PC-9 (cell line): ENCODE measurements around the gene CEP20. TPM values are rescaled to one million over a fixed set of nuclear protein-coding genes. Genes with fewer than 3 reads are reported as not detected.

Source experiments
- BruUV-seq: library from RNA; stranded (reverse); fragments of 400-500 nt; replicated peaks from 2 replicates; lab custom pipeline; 2021; lab: Mats Ljungman, UMichigan
- CTCF ChIA-PET: fragments of 300-600 bp; sonication (Branson Sonifier 250); formaldehyde crosslinking; loops from one replicate; lab custom pipeline; 2022; ENCODE audit warnings: antibody characterized with exemption; lab: Charles Lee
- POLR2A ChIA-PET: fragments of 300-600 bp; sonication (Branson Sonifier 250); formaldehyde crosslinking; loops from one replicate; lab custom pipeline; 2022; ENCODE audit warnings: antibody characterized with exemption; ENCODE audit not compliant: unreplicated experiment; lab: Charles Lee
- DNase-seq, 2 experiments: peaks; one replicate each; pipeline versions ENCODE4 v3.0.0 to v3.0.0-alpha.2; 2015 to 2022; ENCODE audit warnings: mixed read lengths in 1 of 2
- H2AFZ ChIP-seq: fragments of 200-600 bp; sonication (generic); 2 replicates; pipeline ENCODE4 v1.8.1; 2017; ENCODE audit warnings: antibody characterized with exemption
- H3F3A ChIP-seq: fragments of 200-600 bp; sonication (generic); 2 replicates; pipeline ENCODE4 v1.8.1; 2017; ENCODE audit warnings: antibody characterized with exemption, mild to moderate bottlenecking, low read depth; ENCODE audit not compliant: insufficient read depth
- H3K27ac ChIP-seq: fragments of 200-600 bp; sonication (generic); 2 replicates; pipeline ENCODE4 v1.6.1; 2016; ENCODE audit warnings: mixed run types
- H3K27me3 ChIP-seq: fragments of 200-600 bp; sonication (generic); 2 replicates; pipeline ENCODE4 v1.6.1; 2016; ENCODE audit warnings: low read depth, mixed run types; ENCODE audit not compliant: insufficient read depth
- H3K36me3 ChIP-seq: fragments of 200-600 bp; sonication (generic); 2 replicates; pipeline ENCODE4 v1.6.1; 2016; ENCODE audit warnings: low read depth, mixed run types
- H3K4me1 ChIP-seq: fragments of 200-600 bp; sonication (generic); replicated peaks from 2 replicates; pipeline ENCODE4 v1.6.1; 2016; ENCODE audit warnings: mixed run types; ENCODE audit not compliant: insufficient read depth
- H3K4me2 ChIP-seq: fragments of 200-600 bp; sonication (generic); 2 replicates; pipeline ENCODE4 v1.6.1; 2017; ENCODE audit warnings: mixed run types
- H3K4me3 ChIP-seq: fragments of 200-600 bp; sonication (generic); 2 replicates; pipeline ENCODE4 v1.6.1; 2016; ENCODE audit warnings: mixed run types
- H3K79me2 ChIP-seq: fragments of 200-600 bp; sonication (generic); 2 replicates; pipeline ENCODE4 v1.6.1; 2017; ENCODE audit warnings: low read depth, mixed run types
- H3K9me2 ChIP-seq: fragments of 200-600 bp; sonication (generic); 2 replicates; pipeline ENCODE4 v1.8.1; 2017; ENCODE audit warnings: mild to moderate bottlenecking; ENCODE audit not compliant: insufficient read depth
- H3K9me3 ChIP-seq: fragments of 200-600 bp; sonication (generic); 2 replicates; pipeline ENCODE4 v1.8.1; 2016; ENCODE audit warnings: low read depth; ENCODE audit not compliant: insufficient read depth
- H4K20me1 ChIP-seq: fragments of 200-600 bp; sonication (generic); 2 replicates; pipeline ENCODE4 v1.8.1; 2017; ENCODE audit not compliant: insufficient read depth
- CTCF ChIP-seq: fragments of 200-600 bp; sonication (generic); conservative IDR thresholded peaks from 2 replicates; pipeline ENCODE4 v1.6.1; 2017; ENCODE audit warnings: mixed run types, antibody characterized with exemption, mild to moderate bottlenecking, moderate library complexity
- EZH2 ChIP-seq: fragments of 200-600 bp; sonication (generic); IDR thresholded peaks from 2 replicates; pipeline ENCODE4 v1.8.0; 2017; ENCODE audit warnings: antibody characterized with exemption, low read depth
- intact Hi-C: fragments of 100-400 bp; cut with micrococcal nuclease; formaldehyde crosslinking; loops from one replicate; pipeline ENCODE4 v1.10.0; 2022; ENCODE audit not compliant: unreplicated experiment
- total RNA-seq: library from RNA; stranded (reverse); gene quantifications from 2 replicates; pipeline ENCODE4 v1.2.3, GENCODE V29; 2021

The CEP20 gene
- total RNA-seq, 1 experiment from 2014 or later = 125 TPM

DNA sequence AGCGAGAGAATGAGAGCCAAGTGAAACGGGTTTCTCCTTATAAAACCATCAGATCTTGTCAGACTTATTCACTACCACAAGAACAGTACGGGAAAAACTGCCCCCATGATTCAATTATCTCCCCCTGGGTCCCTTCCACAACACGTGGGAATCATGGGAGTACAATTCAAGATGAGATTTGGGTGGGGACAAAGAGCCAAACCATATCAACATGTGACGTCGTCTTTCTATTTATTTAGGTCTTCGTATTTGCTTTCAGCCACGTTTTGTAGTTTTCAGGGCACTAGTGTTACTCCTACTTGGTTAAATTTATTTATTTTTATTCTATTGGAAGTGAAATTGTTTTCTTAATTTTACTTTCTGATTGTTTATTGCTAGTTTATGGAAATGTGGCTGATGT, 27.9 kb upstream of the CEP20 start:
- DNase-seq = no peak
- TF ChIP-seq CTCF (no peak), EZH2 (no peak)
- CTCF ChIA-PET = no interaction called here
- H3K4me1 ChIP-seq = peaks cover 17% of the 10 kb centered on the region
- H4K20me1 ChIP-seq = no peaks in the 10 kb centered on the region
- intact Hi-C loops = no loop called here
- H2AFZ ChIP-seq = no peak overlapping the region
- H3F3A ChIP-seq = peaks cover 8% of the 10 kb centered on the region
- POLR2A ChIA-PET = no interaction called here
- no TSS peak for BruUV-seq
- H3K36me3 ChIP-seq = no peaks in the 10 kb centered on the region
- no peaks in the 10 kb centered on the region for H3K9me2 ChIP-seq
- no peaks in the 10 kb centered on the region for H3K79me2 ChIP-seq
- no peak overlapping the region for H3K4me2 ChIP-seq
- H3K9me3 ChIP-seq = no peaks in the 10 kb centered on the region
- H3K27ac ChIP-seq = no peak overlapping the region
- H3K4me3 ChIP-seq = no peak overlapping the region
- H3K27me3 ChIP-seq = no peaks in the 10 kb centered on the region

GRCh38 chr16:15915555-15916081, 27.2 kb upstream of the CEP20 start:
- H3K79me2 ChIP-seq = no peaks in the 10 kb centered on the region
- peaks cover 16% of the 10 kb centered on the region for H3K4me1 ChIP-seq
- no peak overlapping the region for H3K4me3 ChIP-seq
- intact Hi-C loops = no loop called here
- ChIA-PET POLR2A (no interaction called here), CTCF (no interaction called here)
- no peak overlapping the region for H3K4me2 ChIP-seq
- no peak overlapping the region for H3K27ac ChIP-seq
- DNase-seq = no peak
- no peaks in the 10 kb centered on the region for H3K9me3 ChIP-seq
- no peak for TF ChIP-seq CTCF
- no peak for TF ChIP-seq EZH2
- peaks cover 3% of the 10 kb centered on the region for H3F3A ChIP-seq
- no peaks in the 10 kb centered on the region for H4K20me1 ChIP-seq
- H3K27me3 ChIP-seq = no peaks in the 10 kb centered on the region
- no peaks in the 10 kb centered on the region for H3K9me2 ChIP-seq
- H2AFZ ChIP-seq = no peak overlapping the region
- no TSS peak for BruUV-seq
- no peaks in the 10 kb centered on the region for H3K36me3 ChIP-seq

DNA sequence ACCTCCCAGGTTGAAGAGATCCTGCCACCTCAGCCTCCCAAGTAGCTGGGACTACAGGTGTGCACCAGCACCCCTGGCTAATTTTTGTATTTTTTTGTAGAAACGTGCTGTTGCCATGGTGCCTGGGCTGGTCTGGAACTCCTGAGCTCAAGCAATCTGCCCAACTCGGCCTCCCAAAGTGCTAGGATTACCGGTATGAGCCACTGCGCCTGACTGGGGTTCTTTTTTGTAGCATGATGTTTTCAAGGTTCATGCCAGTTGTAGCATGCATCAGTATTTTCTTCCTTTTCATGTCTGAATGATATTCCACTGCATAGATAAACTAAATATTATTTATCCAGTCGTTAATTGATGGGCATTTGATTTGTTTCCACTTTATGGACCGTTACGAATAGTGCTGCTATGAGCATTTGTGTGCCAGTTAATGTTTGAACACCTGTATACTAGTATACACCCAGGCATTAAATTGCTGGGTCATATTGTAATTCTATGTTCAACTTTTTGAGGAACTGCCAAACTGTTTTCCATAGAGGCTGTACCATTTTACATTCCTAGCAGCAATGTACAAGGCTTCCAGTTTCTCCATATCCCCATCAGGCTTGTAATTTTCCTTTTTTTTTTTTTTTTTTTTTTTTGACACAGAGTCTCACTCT, 24.8 kb upstream of the CEP20 start:
- Histone ChIP-seq H3F3A (no peaks in the 10 kb centered on the region), H3K79me2 (no peaks in the 10 kb centered on the region), H3K36me3 (no peaks in the 10 kb centered on the region), H3K4me1 (no peaks in the 10 kb centered on the region), H3K4me2 (no peak overlapping the region), H3K27ac (no peak overlapping the region), H3K4me3 (no peak overlapping the region), H2AFZ (no peak overlapping the region), H3K9me3 (no peaks in the 10 kb centered on the region), H3K9me2 (no peaks in the 10 kb centered on the region), H4K20me1 (no peaks in the 10 kb centered on the region), H3K27me3 (no peaks in the 10 kb centered on the region)
- CTCF ChIA-PET = no interaction called here
- no peak for DNase-seq
- TF ChIP-seq CTCF (no peak), EZH2 (no peak)
- POLR2A ChIA-PET = no interaction called here
- intact Hi-C loops = no loop called here
- BruUV-seq = no TSS peak
